Fibroblast of skin of left biceps (primary cell): Measurements from ENCODE around the gene NPIPB2.
"Not testable (repeated sequence)": the region's sequence is repeated elsewhere in the genome, so short reads cannot be mapped to it uniquely, and the experiment has no call there.

ENCODE experiments used
- DNase-seq, 2 experiments: peaks; one replicate each; pipeline ENCODE4 v3.0.0-alpha.2; 2013; ENCODE audit warnings: low read depth in 2 of 2

Gene NPIPB2

GRCh38 chr16:11957591-11958395 lies 15.9 kb upstream of the NPIPB2 start:
- no peak for DNase-seq

- DNase-seq: no peak
Observed at GRCh38 chr16:11956558-11956957, 14.7 kb upstream of the NPIPB2 start.

- DNase-seq: peak; percentile 94 to 96
Observed at GRCh38 chr16:11955713-11956123, 13.9 kb upstream of the NPIPB2 start.

GRCh38 chr16:11953576-11953975 lies 11.7 kb upstream of the NPIPB2 start:
- not testable (repeated sequence) for DNase-seq

GRCh38 chr16:11950388-11950787 lies 8.5 kb upstream of the NPIPB2 start:
- no peak for DNase-seq

GRCh38 chr16:11949527-11949926 lies 7.7 kb upstream of the NPIPB2 start:
- peak; percentile 20 to 22 for DNase-seq

- DNase-seq: no peak
Observed at GRCh38 chr16:11948819-11949218, 7.0 kb upstream of the NPIPB2 start.

GRCh38 chr16:11946433-11946832 lies 4.6 kb upstream of the NPIPB2 start:
- DNase-seq: no peak

GRCh38 chr16:11927350-11927749 lies 14.5 kb downstream of the NPIPB2 start:
- DNase-seq: not testable (repeated sequence)

GRCh38 chr16:11924046-11924445 lies 17.8 kb downstream of the NPIPB2 start:
- DNase-seq: not testable (repeated sequence)

GRCh38 chr16:11916524-11917285 lies 25.1 kb downstream of the NPIPB2 start:
- no peak for DNase-seq

- peak; percentile 94 to 96 for DNase-seq
Observed at GRCh38 chr16:11915644-11916523, 26.0 kb downstream of the NPIPB2 start, which contains the start of gene GSPT1. Gene GSPT1, minus strand, starts transcription at chr16:11915956. Its CDS starts 236 bp downstream, at chr16:11915720.

GRCh38 chr16:11915114-11915643 lies 26.7 kb downstream of the NPIPB2 start:
- DNase-seq: no peak

GRCh38 chr16:11914210-11915113 lies 27.4 kb downstream of the NPIPB2 start:
- DNase-seq: no peak

GRCh38 chr16:11913425-11914079 lies 28.3 kb downstream of the NPIPB2 start:
- no peak for DNase-seq

GRCh38 chr16:11909653-11910545 lies 31.9 kb downstream of the NPIPB2 start:
- DNase-seq: peak; percentile 36 to 52

- no peak for DNase-seq
Observed at GRCh38 chr16:11907160-11907970, 34.5 kb downstream of the NPIPB2 start.

- DNase-seq: no peak
Observed at GRCh38 chr16:11903906-11904305, 37.9 kb downstream of the NPIPB2 start.
